IMR-90 (cell line): ENCODE measurements around the gene WDR81.

ENCODE experiments used
- CHD1 ChIP-seq: IDR thresholded peaks from 2 replicates; pipeline ENCODE4 v1.6.1; 2012; ENCODE audit warnings: low read depth, low read length, improper control_type of control experiment
- CTCF ChIP-seq: conservative IDR thresholded peaks from 2 replicates; pipeline ENCODE4 v1.5.1; 2012; ENCODE audit warnings: mild to moderate bottlenecking, low read depth, low read length, improper control_type of control experiment
- ELK1 ChIP-seq: fragments of 150-350 bp; IDR thresholded peaks from 2 replicates; pipeline ENCODE4 v1.6.1; 2016; ENCODE audit warnings: low read depth, mild to moderate bottlenecking, low read length, moderate library complexity, borderline replicate concordance
- FOS ChIP-seq: fragments of 150-350 bp; IDR thresholded peaks from 2 replicates; pipeline ENCODE4 v1.6.1; 2016; ENCODE audit warnings: low read depth, low read length
- MAFK ChIP-seq: IDR thresholded peaks from 2 replicates; pipeline ENCODE4 v1.6.1; 2012; ENCODE audit warnings: low read depth, low read length, improper control_type of control experiment
- NFE2L2 ChIP-seq: fragments of 150-350 bp; IDR thresholded peaks from 2 replicates; pipeline ENCODE4 v1.6.1; 2016; ENCODE audit warnings: low read depth, mild to moderate bottlenecking, low read length
- POLR2A ChIP-seq: IDR thresholded peaks from 2 replicates; pipeline ENCODE4 v1.6.1; 2012; ENCODE audit warnings: mild to moderate bottlenecking, low read depth, low read length
- RAD21 ChIP-seq: IDR thresholded peaks from 2 replicates; pipeline ENCODE4 v1.6.1; 2012; ENCODE audit warnings: low read length, improper control_type of control experiment
- RCOR1 ChIP-seq: IDR thresholded peaks from 2 replicates; pipeline ENCODE4 v1.6.1; 2012; ENCODE audit warnings: mild to moderate bottlenecking, low read length, improper control_type of control experiment; ENCODE audit not compliant: insufficient replicate concordance
- RFX5 ChIP-seq: IDR thresholded peaks from 2 replicates; pipeline ENCODE4 v1.8.0; 2012; ENCODE audit warnings: low read depth, mild to moderate bottlenecking, low read length, moderate library complexity
- SMC3 ChIP-seq: fragments of 150-350 bp; IDR thresholded peaks from 2 replicates; pipeline ENCODE4 v1.6.1; 2016; ENCODE audit warnings: low read depth, mild to moderate bottlenecking, antibody characterized with exemption, low read length, moderate library complexity
- USF2 ChIP-seq: fragments of 150-350 bp; IDR thresholded peaks from 2 replicates; pipeline ENCODE4 v1.6.1; 2017; ENCODE audit warnings: mild to moderate bottlenecking, antibody characterized with exemption, low read length, low read depth

- no peak for TF ChIP-seq POLR2A
- TF ChIP-seq RAD21, result no peak
- no peak for TF ChIP-seq CTCF
- TF ChIP-seq NFE2L2, result no peak
- TF ChIP-seq ELK1, result no peak
- no peak for TF ChIP-seq MAFK
- no peak for TF ChIP-seq USF2
- TF ChIP-seq CHD1, result no peak
- no peak for TF ChIP-seq SMC3
- TF ChIP-seq FOS, result no peak
- no peak for TF ChIP-seq RFX5
- no peak for TF ChIP-seq RCOR1
Measured at GRCh38 chr17:1742371-1743087, 18.0 kb downstream of the WDR81 start, which contains the start of gene SERPINF2.
